GM23338 (cell line): Measurements from ENCODE around the gene EXOSC5. TPM values are rescaled to one million over a fixed set of nuclear protein-coding genes. Genes with fewer than 3 reads are reported as not detected.

Source experiments
- ATAC-seq: fragments of 200-7000 bp; cut with Tn5 transposase; 3 replicates; pipeline ENCODE4 v1.9.1; 2020
- DNase-seq: peaks from one replicate; pipeline ENCODE4 v3.0.0-alpha.2; 2015; ENCODE audit warnings: low spot score
- H2AFZ ChIP-seq: fragments of 200-600 bp; sonication (generic); 2 replicates; pipeline ENCODE4 v1.8.0; 2016; ENCODE audit warnings: antibody characterized with exemption, mild to moderate bottlenecking, moderate library complexity
- H3F3A ChIP-seq: fragments of 200-600 bp; sonication (generic); replicated peaks from 2 replicates; pipeline ENCODE4 v1.8.0; 2017; ENCODE audit warnings: antibody characterized with exemption, mixed run types, low read depth
- H3K27ac ChIP-seq: fragments of 200-600 bp; sonication (generic); 2 replicates; pipeline ENCODE4 v1.6.1; 2016; ENCODE audit warnings: low read depth
- H3K27me3 ChIP-seq: fragments of 200-600 bp; sonication (generic); 2 replicates; pipeline ENCODE4 v1.8.0; 2016; ENCODE audit warnings: mild to moderate bottlenecking, mixed run types, moderate library complexity; ENCODE audit not compliant: insufficient read depth
- H3K36me3 ChIP-seq: fragments of 200-600 bp; sonication (generic); 2 replicates; pipeline ENCODE4 v1.8.0; 2016; ENCODE audit warnings: mild to moderate bottlenecking; ENCODE audit not compliant: insufficient read depth
- H3K4me1 ChIP-seq: fragments of 200-600 bp; sonication (generic); 2 replicates; pipeline ENCODE4 v1.8.0; 2016; ENCODE audit warnings: mild to moderate bottlenecking, moderate library complexity; ENCODE audit not compliant: insufficient read depth
- H3K4me2 ChIP-seq: fragments of 200-600 bp; sonication (generic); 2 replicates; pipeline ENCODE4 v1.7.1; 2017; ENCODE audit warnings: mixed run types
- H3K4me3 ChIP-seq: fragments of 200-600 bp; sonication (generic); 2 replicates; pipeline ENCODE4 v1.6.1; 2016; ENCODE audit warnings: mixed run types
- H3K79me2 ChIP-seq: fragments of 200-600 bp; sonication (generic); replicated peaks from 2 replicates; pipeline ENCODE4 v1.8.0; 2017; ENCODE audit warnings: mild to moderate bottlenecking; ENCODE audit not compliant: insufficient read depth
- H3K9me2 ChIP-seq: fragments of 200-600 bp; sonication (generic); 2 replicates; pipeline ENCODE4 v1.8.0; 2017; ENCODE audit not compliant: insufficient read depth
- H4K20me1 ChIP-seq: fragments of 200-600 bp; sonication (generic); replicated peaks from 2 replicates; pipeline ENCODE4 v1.8.0; 2017; ENCODE audit warnings: mild to moderate bottlenecking; ENCODE audit not compliant: insufficient read depth
- H3K27ac Mint-ChIP-seq: 2 replicates; pipeline ENCODE4 v1.8.0; 2020; ENCODE audit warnings: inconsistent platforms, mild to moderate bottlenecking, moderate library complexity, mixed read lengths
- H3K27me3 Mint-ChIP-seq: 3 replicates; pipeline ENCODE4 v1.8.0; 2022; ENCODE audit warnings: low read depth, mild to moderate bottlenecking, moderate library complexity, mixed read lengths, inconsistent platforms; ENCODE audit not compliant: insufficient read depth, poor library complexity
- H3K36me3 Mint-ChIP-seq: 3 replicates; pipeline ENCODE4 v1.8.0; 2021; ENCODE audit warnings: low read depth, mild to moderate bottlenecking, inconsistent platforms, moderate library complexity, mixed read lengths
- H3K4me1 Mint-ChIP-seq: 3 replicates; pipeline ENCODE4 v1.8.0; 2020; ENCODE audit warnings: mild to moderate bottlenecking, inconsistent platforms, mixed read lengths
- H3K4me3 Mint-ChIP-seq: 3 replicates; pipeline ENCODE4 v1.8.0; 2021; ENCODE audit warnings: moderate library complexity, mild to moderate bottlenecking, inconsistent platforms, mixed read lengths
- H3K9me3 Mint-ChIP-seq: 3 replicates; pipeline ENCODE4 v1.8.0; 2020; ENCODE audit warnings: moderate library complexity, mild to moderate bottlenecking, inconsistent platforms, mixed read lengths
- CREB1 ChIP-seq: fragments of 250-450 bp; sonication (Bioruptor Pico); IDR thresholded peaks from 2 replicates; pipeline ENCODE4 v1.5.0; 2020; ENCODE audit warnings: low read depth, mild to moderate bottlenecking, moderate library complexity
- EZH2 ChIP-seq: fragments of 200-600 bp; sonication (generic); IDR thresholded peaks from one replicate; pipeline ENCODE4 v1.8.0; 2017; ENCODE audit warnings: antibody characterized with exemption, mild to moderate bottlenecking, low read depth; ENCODE audit not compliant: unreplicated experiment
- JUNB ChIP-seq: IDR thresholded peaks from one replicate; pipeline ENCODE4 v1.6.1; 2016; ENCODE audit warnings: antibody characterized with exemption; ENCODE audit not compliant: unreplicated experiment
- NANOG ChIP-seq: IDR thresholded peaks from 2 replicates; pipeline ENCODE4 v1.6.1; 2016; ENCODE audit warnings: antibody characterized with exemption, borderline replicate concordance
- POLR2AphosphoS5 ChIP-seq: IDR thresholded peaks from 2 replicates; pipeline ENCODE4 v1.6.1; 2016; ENCODE audit warnings: antibody characterized with exemption, low read depth
- STAT1 ChIP-seq: IDR thresholded peaks from one replicate; pipeline ENCODE4 v1.6.1; 2016; ENCODE audit warnings: antibody characterized with exemption; ENCODE audit not compliant: unreplicated experiment
- ZNF114 ChIP-seq: fragments of 250-450 bp; sonication (Bioruptor Pico); IDR thresholded peaks from 2 replicates; pipeline ENCODE4 v1.5.0; 2020; ENCODE audit warnings: mild to moderate bottlenecking, moderate library complexity
- ZNF331 ChIP-seq: fragments of 250-450 bp; sonication (Bioruptor Pico); IDR thresholded peaks from 2 replicates; pipeline ENCODE4 v1.5.0; 2020; ENCODE audit warnings: low read depth, mild to moderate bottlenecking, moderate library complexity
- polyA plus RNA-seq: library from polyadenylated mRNA; unstranded; fragments of >200 nt; fragmentation: Nextera tagmentation; extraction: Ambion mirVana; gene quantifications from 2 replicates; pipeline ENCODE4 v1.2.1, GENCODE V29; 2016
- total RNA-seq: library from RNA; depleted of rRNA; stranded (reverse); fragments of >200 nt; shearing (Covaris generic); gene quantifications from 2 replicates; pipeline ENCODE4 v1.2.3, GENCODE V29; 2014
- TF ChIP-seq, protein P1 (sequence below): IDR thresholded peaks from 2 replicates; pipeline ENCODE4 v1.6.1; 2016; ENCODE audit warnings: antibody characterized with exemption
- TF ChIP-seq, protein P2 (sequence below), 2 experiments: fragments of 200-600 bp in 1 of 2; sonication (generic) in 1 of 2; conservative IDR thresholded peaks; 2 replicates each; pipeline versions ENCODE4 v1.5.1 to v1.6.1; 2016 to 2017; ENCODE audit warnings: antibody characterized with exemption in 2 of 2, low read depth in 2 of 2, mild to moderate bottlenecking in 2 of 2, moderate library complexity in 1 of 2
- TF ChIP-seq, protein P3 (sequence below): fragments of 250-450 bp; sonication (Bioruptor Pico); IDR thresholded peaks from 2 replicates; pipeline ENCODE4 v1.5.0; 2020; ENCODE audit warnings: mild to moderate bottlenecking, moderate library complexity

Gene EXOSC5
- total and polyA plus RNA-seq, 2 experiments from 2014 or later: 65.1 to 125 TPM

DNA sequence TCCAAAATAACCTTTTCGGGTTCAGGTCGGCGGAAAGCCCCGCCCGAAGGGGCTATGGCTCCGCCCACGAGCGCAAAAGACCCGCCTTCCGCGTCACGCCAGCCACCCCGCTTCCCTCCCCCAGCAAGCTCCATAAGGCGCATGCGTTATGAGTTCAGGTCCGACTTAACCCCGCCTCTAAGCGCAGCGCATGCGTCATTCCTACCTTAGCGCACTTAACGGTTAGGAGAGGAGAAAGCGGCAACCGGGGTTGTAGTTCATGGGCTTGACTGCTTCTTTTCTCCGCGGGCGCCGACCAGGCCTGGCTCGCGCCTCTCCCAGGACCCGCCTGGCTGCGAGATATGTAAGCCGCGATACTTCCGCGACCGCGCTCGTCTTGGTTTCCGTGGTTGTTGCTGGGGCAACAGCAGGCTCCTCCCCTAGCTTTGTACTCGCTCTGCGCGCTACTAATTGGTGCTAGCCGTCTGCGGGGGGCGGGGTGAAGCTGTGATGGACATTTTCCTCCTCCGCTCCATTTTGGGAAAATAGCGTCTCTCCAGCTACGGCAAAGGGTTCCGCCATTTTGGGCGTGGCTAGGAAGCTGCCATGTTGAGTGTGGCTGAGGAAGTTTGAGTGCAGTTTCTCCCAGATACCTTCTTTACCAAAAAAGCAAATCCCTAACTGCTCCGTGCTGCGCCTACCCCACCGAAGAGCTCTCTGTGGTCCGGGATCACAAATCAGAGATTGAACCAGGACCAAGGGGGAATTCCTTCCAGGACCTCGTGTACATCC lies 33.2 kb downstream of the EXOSC5 start, which contains the start of gene B9D2:
Gene B9D2 (minus strand): TSS at position 397 of the 771 bp plus-strand sequence. CDS start 630 bp downstream, outside the sequence.
- DNase-seq: peak; percentile 100
- TF ChIP-seq NANOG (no peak), STAT1 (no peak), POLR2AphosphoS5 (peak; percentile 74), JUNB (no peak), ZNF331 (no peak), CREB1 (CRISPR knock-in tag) (peak; percentile 82), ZNF114 (no peak)
- TF ChIP-seq, protein P1, sequence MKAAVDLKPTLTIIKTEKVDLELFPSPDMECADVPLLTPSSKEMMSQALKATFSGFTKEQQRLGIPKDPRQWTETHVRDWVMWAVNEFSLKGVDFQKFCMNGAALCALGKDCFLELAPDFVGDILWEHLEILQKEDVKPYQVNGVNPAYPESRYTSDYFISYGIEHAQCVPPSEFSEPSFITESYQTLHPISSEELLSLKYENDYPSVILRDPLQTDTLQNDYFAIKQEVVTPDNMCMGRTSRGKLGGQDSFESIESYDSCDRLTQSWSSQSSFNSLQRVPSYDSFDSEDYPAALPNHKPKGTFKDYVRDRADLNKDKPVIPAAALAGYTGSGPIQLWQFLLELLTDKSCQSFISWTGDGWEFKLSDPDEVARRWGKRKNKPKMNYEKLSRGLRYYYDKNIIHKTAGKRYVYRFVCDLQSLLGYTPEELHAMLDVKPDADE: no peak
- ATAC-seq: peak; percentile 96
- H2AFZ ChIP-seq: no peak within 1 kb of the TSS
- H3K79me2 ChIP-seq: peaks cover 6% of the 10 kb centered on the region; the same call in 1 of the 2 replicates
- H3K4me1 ChIP-seq: no peaks in the 10 kb centered on the region
- peak within 1 kb of the TSS; percentile 76 for H3K4me2 ChIP-seq
- no peaks in the 10 kb centered on the region for H3K36me3 Mint-ChIP-seq
- peaks cover 8% of the 10 kb centered on the region for H3K27me3 Mint-ChIP-seq
- 0 out of 2 replicates have a peak, but pooled peaks cover 4% of the 10 kb centered on the region for H3K9me2 ChIP-seq
- no peaks in the 10 kb centered on the region for H3K9me3 Mint-ChIP-seq
- peak within 1 kb of the TSS; percentile 89 for H3K27ac ChIP-seq
- H3F3A ChIP-seq: 0 out of 2 replicates have a peak, but pooled peaks cover 4% of the 10 kb centered on the region
- peak within 1 kb of the TSS; percentile 98 for H3K27ac Mint-ChIP-seq
- no peaks in the 10 kb centered on the region for H3K27me3 ChIP-seq
- H3K4me1 Mint-ChIP-seq: peaks cover 3% of the 10 kb centered on the region; the same call in 1 of the 3 replicates
- H3K4me3 Mint-ChIP-seq: peak within 1 kb of the TSS; percentile 87
- no peaks in the 10 kb centered on the region for H4K20me1 ChIP-seq
- H3K36me3 ChIP-seq: no peaks in the 10 kb centered on the region
- peak within 1 kb of the TSS; percentile 60 for H3K4me3 ChIP-seq

DNA sequence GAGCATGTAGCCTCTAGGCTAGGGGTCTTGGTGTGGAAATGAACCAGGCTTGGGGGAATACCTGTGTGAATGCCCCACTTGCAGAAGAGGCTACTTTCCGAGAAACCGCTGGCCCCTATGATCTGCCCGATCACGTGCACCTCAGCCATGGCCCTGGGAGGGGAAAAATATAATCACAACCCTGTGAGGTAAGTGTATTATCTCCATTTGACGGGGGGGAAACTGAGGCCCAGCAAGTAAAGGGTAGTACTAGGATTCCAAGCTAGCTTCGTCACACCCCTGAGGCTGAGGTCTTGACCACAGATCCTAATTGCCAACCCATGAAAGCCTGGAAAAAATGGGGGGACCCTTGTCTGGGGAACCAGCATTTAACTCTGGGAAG lies 33.8 kb downstream of the EXOSC5 start:
- H3K9me2 ChIP-seq: 0 out of 2 replicates have a peak, but pooled peaks cover 4% of the 10 kb centered on the region
- no peaks in the 10 kb centered on the region for H3K36me3 ChIP-seq
- no peaks in the 10 kb centered on the region for H4K20me1 ChIP-seq
- DNase-seq (no peak), ATAC-seq (no peak)
- H3F3A ChIP-seq: 0 out of 2 replicates have a peak, but pooled peaks cover 4% of the 10 kb centered on the region
- peak overlapping the region; percentile 60 for H3K4me3 ChIP-seq
- no peaks in the 10 kb centered on the region for H3K27me3 ChIP-seq
- Mint-ChIP-seq H3K9me3 (no peaks in the 10 kb centered on the region), H3K4me3 (peak overlapping the region; percentile 87), H3K27me3 (peaks cover 8% of the 10 kb centered on the region), H3K36me3 (no peaks in the 10 kb centered on the region), H3K27ac (peak overlapping the region; percentile 98; the same call in 1 of the 2 replicates), H3K4me1 (peaks cover 3% of the 10 kb centered on the region; the same call in 1 of the 3 replicates)
- H3K4me2 ChIP-seq: peak overlapping the region; percentile 69
- H3K79me2 ChIP-seq: peaks cover 6% of the 10 kb centered on the region; the same call in 1 of the 2 replicates
- H3K4me1 ChIP-seq: no peaks in the 10 kb centered on the region
- no peak overlapping the region for H2AFZ ChIP-seq
- TF ChIP-seq, protein P2, sequence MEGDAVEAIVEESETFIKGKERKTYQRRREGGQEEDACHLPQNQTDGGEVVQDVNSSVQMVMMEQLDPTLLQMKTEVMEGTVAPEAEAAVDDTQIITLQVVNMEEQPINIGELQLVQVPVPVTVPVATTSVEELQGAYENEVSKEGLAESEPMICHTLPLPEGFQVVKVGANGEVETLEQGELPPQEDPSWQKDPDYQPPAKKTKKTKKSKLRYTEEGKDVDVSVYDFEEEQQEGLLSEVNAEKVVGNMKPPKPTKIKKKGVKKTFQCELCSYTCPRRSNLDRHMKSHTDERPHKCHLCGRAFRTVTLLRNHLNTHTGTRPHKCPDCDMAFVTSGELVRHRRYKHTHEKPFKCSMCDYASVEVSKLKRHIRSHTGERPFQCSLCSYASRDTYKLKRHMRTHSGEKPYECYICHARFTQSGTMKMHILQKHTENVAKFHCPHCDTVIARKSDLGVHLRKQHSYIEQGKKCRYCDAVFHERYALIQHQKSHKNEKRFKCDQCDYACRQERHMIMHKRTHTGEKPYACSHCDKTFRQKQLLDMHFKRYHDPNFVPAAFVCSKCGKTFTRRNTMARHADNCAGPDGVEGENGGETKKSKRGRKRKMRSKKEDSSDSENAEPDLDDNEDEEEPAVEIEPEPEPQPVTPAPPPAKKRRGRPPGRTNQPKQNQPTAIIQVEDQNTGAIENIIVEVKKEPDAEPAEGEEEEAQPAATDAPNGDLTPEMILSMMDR (conservative IDR thresholded peaks at IDR 0.05; ENCODE audit: low read depth in 2 of 2): no peak
- no peak for TF ChIP-seq EZH2
- TF ChIP-seq, protein P3, sequence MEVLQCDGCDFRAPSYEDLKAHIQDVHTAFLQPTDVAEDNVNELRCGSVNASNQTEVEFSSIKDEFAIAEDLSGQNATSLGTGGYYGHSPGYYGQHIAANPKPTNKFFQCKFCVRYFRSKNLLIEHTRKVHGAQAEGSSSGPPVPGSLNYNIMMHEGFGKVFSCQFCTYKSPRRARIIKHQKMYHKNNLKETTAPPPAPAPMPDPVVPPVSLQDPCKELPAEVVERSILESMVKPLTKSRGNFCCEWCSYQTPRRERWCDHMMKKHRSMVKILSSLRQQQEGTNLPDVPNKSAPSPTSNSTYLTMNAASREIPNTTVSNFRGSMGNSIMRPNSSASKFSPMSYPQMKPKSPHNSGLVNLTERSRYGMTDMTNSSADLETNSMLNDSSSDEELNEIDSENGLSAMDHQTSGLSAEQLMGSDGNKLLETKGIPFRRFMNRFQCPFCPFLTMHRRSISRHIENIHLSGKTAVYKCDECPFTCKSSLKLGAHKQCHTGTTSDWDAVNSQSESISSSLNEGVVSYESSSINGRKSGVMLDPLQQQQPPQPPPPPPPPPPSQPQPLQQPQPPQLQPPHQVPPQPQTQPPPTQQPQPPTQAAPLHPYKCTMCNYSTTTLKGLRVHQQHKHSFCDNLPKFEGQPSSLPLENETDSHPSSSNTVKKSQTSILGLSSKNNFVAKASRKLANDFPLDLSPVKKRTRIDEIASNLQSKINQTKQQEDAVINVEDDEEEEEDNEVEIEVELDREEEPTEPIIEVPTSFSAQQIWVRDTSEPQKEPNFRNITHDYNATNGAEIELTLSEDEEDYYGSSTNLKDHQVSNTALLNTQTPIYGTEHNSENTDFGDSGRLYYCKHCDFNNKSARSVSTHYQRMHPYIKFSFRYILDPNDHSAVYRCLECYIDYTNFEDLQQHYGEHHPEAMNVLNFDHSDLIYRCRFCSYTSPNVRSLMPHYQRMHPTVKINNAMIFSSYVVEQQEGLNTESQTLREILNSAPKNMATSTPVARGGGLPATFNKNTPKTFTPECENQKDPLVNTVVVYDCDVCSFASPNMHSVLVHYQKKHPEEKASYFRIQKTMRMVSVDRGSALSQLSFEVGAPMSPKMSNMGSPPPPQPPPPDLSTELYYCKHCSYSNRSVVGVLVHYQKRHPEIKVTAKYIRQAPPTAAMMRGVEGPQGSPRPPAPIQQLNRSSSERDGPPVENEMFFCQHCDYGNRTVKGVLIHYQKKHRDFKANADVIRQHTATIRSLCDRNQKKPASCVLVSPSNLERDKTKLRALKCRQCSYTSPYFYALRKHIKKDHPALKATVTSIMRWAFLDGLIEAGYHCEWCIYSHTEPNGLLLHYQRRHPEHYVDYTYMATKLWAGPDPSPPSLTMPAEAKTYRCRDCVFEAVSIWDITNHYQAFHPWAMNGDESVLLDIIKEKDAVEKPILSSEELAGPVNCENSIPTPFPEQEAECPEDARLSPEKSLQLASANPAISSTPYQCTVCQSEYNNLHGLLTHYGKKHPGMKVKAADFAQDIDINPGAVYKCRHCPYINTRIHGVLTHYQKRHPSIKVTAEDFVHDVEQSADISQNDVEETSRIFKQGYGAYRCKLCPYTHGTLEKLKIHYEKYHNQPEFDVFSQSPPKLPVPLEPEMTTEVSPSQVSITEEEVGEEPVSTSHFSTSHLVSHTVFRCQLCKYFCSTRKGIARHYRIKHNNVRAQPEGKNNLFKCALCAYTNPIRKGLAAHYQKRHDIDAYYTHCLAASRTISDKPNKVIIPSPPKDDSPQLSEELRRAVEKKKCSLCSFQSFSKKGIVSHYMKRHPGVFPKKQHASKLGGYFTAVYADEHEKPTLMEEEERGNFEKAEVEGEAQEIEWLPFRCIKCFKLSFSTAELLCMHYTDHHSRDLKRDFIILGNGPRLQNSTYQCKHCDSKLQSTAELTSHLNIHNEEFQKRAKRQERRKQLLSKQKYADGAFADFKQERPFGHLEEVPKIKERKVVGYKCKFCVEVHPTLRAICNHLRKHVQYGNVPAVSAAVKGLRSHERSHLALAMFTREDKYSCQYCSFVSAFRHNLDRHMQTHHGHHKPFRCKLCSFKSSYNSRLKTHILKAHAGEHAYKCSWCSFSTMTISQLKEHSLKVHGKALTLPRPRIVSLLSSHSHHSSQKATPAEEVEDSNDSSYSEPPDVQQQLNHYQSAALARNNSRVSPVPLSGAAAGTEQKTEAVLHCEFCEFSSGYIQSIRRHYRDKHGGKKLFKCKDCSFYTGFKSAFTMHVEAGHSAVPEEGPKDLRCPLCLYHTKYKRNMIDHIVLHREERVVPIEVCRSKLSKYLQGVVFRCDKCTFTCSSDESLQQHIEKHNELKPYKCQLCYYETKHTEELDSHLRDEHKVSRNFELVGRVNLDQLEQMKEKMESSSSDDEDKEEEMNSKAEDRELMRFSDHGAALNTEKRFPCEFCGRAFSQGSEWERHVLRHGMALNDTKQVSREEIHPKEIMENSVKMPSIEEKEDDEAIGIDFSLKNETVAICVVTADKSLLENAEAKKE (CRISPR knock-in tag): no peak
- H3K27ac ChIP-seq: no peak overlapping the region
